ENCODE data around the gene LMO1.

Gene LMO1

GRCh38 chr11:8263769-8264410 is at the start of gene LMO1:
TSS of gene LMO1 (minus strand) at chr11:8263878. CDS start at chr11:8263362, 516 bp downstream.
- peak; percentile 62 for DNase-seq (ENCODE audit: low read depth)

- DNase-seq (ENCODE audit: low read depth): no peak
Measured at GRCh38 chr11:8312986-8313385, 49.3 kb upstream of the LMO1 start.

GRCh38 chr11:8311366-8311765 is 47.7 kb upstream of the LMO1 start:
- no peak for DNase-seq (ENCODE audit: low read depth)

GRCh38 chr11:8310743-8311298 is 47.1 kb upstream of the LMO1 start:
- no peak for DNase-seq (ENCODE audit: low read depth)

GRCh38 chr11:8309862-8310261 is 46.2 kb upstream of the LMO1 start:
- DNase-seq (ENCODE audit: low read depth): no peak

- DNase-seq (ENCODE audit: low read depth): no peak
Measured at GRCh38 chr11:8309311-8309710, 45.6 kb upstream of the LMO1 start.

GRCh38 chr11:8307601-8308000 is 43.9 kb upstream of the LMO1 start:
- no peak for DNase-seq (ENCODE audit: low read depth)

- no peak for DNase-seq (ENCODE audit: low read depth)
Measured at GRCh38 chr11:8301622-8302021, 37.9 kb upstream of the LMO1 start.

GRCh38 chr11:8298801-8299786 is 35.4 kb upstream of the LMO1 start:
- no peak for DNase-seq (ENCODE audit: low read depth)

GRCh38 chr11:8297781-8298440 is 34.2 kb upstream of the LMO1 start:
- no peak for DNase-seq (ENCODE audit: low read depth)

GRCh38 chr11:8296872-8297271 is 33.2 kb upstream of the LMO1 start:
- DNase-seq (ENCODE audit: low read depth): no peak

- DNase-seq (ENCODE audit: low read depth): no peak
Measured at GRCh38 chr11:8296038-8296649, 32.5 kb upstream of the LMO1 start.

GRCh38 chr11:8294251-8294935 is 30.7 kb upstream of the LMO1 start:
- DNase-seq (ENCODE audit: low read depth): no peak

- DNase-seq (ENCODE audit: low read depth): no peak
Measured at GRCh38 chr11:8293171-8293570, 29.5 kb upstream of the LMO1 start.

GRCh38 chr11:8292351-8292750 is 28.7 kb upstream of the LMO1 start:
- DNase-seq (ENCODE audit: low read depth): no peak

GRCh38 chr11:8291421-8292350 is 28.0 kb upstream of the LMO1 start:
- DNase-seq (ENCODE audit: low read depth): no peak

- no peak for DNase-seq (ENCODE audit: low read depth)
Measured at GRCh38 chr11:8290081-8290810, 26.6 kb upstream of the LMO1 start.

GRCh38 chr11:8289492-8289918 is 25.8 kb upstream of the LMO1 start:
- DNase-seq (ENCODE audit: low read depth): no peak

GRCh38 chr11:8288824-8289491 is 25.3 kb upstream of the LMO1 start:
- DNase-seq (ENCODE audit: low read depth): no peak
